Stimulated activated CD8-positive, alpha-beta memory T cell treated with anti-CD3 and anti-CD28 coated beads, Interleukin-15, amount 100 ng/mL, for 24 hours (primary cell): ENCODE results near the gene SND1.
"Not testable (repeated sequence)": the region's sequence is repeated elsewhere in the genome, so short reads cannot be mapped to it uniquely, and the experiment has no call there.

Experiments used
- DNase-seq: peaks from one replicate; pipeline ENCODE4 v3.0.0-alpha.2; 2020; ENCODE audit warnings: low read depth

Gene SND1

DNA sequence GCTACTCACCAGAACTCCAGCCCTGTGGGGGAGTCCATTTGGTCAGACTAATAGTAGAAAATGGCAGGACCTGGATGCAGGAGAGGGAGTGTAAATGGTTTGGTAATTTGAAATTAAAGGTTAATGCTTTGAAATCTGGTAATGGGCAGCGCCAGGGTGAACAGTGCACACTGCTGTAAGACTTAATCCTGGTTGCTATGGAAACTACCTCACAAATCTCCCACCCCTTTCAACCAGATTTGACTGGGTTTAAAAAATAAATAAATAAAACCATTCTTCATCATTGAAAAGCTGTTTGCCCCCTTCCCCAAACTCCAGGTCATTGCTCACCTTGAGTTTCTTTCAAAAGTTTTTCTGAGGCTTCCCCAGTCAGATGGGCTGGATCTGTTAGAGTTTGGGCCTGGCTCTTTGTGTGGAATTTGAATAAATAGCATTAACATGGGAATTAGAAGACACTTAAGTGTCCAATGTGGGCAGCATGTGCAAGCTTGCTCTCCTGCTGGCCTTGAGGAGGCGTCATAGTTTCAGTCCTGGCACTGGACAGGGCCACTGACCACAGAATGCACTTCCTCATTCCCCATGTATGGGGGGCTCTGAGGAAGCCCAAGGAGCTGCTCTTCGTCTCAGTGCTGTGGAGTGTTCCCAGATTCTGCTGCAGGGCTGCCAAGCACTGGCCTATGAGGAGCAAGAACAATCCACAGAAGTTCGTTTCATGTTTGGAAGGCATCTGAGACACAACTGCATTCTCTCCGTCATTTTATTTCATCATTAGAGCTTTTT is 288.6 kb downstream of the SND1 start:
- no peak for DNase-seq

DNA sequence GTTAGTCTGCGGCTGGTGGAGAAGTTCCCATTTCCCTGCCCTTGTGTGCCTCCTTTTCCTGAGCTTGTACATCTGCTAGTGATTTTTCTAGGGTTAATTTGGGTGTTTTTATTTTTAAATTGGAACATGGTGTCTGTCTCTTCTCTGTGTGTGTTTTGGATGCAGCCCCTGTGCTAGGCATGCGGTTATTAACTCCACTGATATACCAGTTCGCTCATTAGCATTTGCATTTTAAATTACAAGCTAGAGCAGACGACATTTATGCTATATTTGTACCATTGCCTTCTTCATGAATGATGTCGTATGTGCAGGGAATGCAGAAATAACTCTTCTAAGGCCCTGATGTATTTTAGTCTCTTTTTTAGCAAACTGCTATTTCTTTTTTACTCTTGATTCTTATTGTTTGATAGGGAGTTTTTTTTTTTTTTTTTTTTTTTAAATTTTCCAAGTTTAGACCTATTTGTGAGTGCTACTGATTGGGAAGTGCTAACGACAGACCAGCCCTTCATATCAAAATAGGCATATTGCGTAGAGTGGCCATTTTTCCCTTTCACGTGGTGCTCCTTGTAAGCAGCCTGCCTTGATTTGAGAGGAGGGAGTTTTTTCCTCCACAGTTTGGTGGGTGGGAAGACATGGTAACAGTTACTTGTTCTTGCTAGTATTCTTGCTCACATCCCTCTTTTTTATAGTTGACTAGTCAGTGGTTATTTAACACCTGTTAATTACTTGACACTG is 289.6 kb downstream of the SND1 start:
- no peak for DNase-seq

DNA sequence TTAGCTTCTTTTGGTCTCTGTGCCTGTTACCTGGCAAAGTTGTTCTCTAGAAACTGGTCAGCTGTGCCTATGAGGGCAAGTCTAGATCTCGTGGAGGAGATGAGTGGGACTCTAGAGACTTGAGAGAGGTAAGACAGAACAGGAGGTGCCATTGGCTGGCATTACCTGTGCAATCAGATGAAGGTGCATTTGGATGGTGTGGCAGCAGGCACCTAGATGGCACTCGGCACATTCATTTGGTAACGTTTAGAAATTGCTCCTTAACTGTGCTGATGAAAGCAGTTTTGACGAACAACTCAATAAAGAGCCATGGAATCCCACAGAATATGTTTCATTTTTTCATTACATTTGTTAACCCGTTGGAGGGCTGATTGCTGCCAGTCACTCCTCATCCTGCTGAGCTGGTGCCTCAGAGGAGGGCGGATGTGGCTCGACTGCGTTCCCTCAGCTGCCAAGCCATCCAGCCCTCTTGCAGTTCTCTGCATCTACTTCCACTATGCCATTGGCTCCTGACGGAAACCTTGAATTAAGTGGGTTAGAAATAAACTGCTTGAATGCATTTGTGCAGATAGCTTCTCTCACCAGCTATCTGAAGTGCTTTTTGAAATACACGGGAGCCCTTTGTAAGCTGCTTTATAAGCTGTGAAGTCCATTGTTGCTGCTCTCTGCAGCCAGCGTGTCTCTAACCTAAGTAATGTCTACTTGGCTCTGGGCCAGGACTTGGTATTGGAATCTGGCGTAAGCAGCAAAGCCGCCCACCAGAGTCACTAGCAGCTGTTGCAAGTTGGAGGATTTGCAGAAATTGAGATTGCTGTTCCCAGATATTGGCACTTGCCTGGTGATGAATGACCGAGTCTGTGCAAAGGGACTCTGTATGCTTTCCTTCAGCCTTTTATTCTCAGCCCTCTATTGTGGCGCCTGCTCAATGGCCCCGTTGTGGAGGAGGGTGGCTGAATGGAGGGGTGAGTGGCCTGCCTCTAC is 291.8 kb downstream of the SND1 start:
- no peak for DNase-seq

DNA sequence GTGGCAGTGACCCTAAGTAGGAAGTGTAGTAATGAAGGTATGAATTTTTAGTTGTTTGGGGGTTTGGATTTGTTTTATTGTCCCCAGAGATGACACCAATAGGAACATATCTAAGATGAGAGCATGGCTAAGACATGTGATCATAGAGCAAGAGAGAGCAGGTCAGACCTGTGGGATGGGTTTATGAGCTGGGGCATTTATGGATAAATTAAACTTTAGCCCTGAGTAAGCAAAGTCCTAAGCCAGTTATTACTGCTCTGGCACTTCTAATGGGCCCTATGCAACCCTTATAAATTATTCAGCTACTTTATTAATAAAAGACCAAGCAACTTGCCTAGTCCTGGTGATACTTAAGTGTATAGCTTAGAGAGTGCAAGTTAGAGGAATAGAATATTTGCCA is 294.1 kb downstream of the SND1 start:
- no peak for DNase-seq

DNA sequence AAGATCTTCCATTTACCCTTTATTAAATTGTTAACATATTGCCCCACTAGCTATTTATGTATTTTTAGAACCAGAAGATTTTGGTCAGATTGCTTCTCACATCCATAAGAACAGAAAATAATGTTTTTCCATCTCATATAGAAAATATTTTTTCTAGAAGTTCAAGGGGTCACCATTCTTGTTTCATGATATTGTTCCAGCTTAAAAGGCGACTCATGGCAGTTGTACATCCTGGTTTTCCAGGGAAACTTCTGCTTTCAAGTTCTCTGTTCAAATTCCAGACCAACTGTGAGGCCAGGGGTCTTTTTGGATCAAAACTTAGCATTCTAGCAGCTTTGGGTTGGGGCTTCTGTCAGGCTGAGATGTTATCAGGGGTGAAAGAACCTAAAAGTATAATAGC is 294.9 kb downstream of the SND1 start:
- DNase-seq, result no peak

DNA sequence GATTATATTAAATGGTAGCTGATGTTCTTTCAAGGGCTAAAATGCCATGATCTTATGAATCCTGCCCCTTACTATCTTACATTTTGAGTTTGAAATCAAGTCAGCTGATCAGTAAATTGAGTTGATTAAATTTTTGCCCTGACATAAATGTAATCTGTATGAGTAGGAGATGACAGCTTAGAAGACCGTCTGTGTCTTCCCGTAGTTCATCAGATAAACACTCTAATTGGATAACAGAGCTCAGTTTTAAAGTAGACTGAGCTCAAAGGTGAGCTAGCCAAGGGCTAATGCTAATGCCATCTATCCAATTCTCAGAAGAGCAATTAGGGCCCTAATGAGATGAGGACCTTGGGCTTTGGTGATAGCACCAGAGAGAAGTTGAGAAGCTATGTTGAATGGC is 296.3 kb downstream of the SND1 start:
- no peak for DNase-seq

DNA sequence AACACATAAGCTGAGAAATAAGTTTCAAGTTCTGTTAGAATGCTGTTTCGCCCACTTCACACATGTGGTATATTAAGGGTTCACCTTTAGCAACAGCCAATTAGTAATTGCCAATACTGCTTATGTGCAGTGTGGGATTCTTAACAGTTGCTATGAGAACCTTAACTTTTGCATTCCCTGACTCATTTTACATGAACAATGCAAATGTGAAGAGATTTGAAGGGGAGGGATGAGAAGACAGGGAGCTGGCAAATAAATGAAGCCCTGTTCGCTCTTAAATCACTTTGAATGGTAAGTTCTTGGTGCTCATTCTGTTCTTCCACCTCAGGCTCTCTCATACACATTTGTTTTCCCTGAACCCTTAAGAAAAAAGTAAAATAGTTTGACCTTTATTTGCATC is 296.9 kb downstream of the SND1 start:
- DNase-seq, result no peak

DNA sequence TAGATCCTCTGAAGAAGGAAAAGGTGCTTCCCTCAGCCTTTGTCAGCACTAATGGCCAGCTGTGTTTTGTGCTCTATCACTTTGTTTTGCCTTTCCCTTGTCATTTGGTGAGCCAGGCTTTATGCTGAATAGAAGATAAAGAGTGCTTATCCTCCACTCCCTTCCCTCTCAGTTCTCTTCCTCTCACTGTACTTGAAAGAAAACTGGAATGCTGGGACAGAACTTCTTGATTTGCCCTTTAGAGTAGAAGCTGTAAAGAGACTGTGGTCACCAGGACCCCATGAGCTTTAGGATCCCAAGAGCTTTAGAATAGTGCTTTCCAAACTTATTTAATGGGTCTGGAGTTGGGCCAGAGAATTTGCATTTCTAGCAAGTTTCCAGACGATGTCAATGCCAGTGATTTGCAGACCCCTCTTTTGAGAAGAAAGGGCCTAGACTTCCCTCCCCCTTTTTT is 297.8 kb downstream of the SND1 start:
- DNase-seq, result no peak

DNA sequence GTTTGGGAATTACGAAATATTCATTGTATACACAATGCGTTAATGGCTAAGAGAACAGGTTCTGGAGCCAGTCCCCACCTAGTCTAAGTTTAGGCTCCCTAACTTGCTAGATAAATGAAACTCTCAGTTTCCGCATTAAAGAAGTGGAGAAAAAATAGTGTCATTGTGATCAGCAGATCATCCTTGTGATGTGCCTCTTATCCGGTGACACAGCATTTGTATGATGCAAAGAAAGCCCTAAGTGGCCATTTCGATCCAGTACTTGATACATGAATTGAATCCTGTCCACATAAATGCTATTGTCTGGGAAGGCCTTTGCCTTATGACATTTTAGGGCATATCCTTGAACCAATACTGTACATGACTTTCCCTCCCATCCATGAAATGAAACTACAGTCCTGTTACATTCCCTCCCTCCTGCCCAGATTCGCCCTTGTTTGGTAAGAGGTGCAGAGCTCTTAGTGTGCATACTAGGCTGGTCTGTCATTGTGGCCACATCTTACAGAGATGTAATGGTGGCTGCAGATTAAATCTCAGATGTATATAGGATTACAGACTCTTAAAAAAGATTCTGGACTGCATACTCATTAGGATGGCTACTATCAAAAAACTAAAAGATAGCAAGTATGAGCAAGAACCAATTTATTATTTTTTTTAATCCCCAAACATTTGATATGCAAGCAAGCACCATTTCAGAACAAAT is 298.4 kb downstream of the SND1 start:
- DNase-seq, result no peak

DNA sequence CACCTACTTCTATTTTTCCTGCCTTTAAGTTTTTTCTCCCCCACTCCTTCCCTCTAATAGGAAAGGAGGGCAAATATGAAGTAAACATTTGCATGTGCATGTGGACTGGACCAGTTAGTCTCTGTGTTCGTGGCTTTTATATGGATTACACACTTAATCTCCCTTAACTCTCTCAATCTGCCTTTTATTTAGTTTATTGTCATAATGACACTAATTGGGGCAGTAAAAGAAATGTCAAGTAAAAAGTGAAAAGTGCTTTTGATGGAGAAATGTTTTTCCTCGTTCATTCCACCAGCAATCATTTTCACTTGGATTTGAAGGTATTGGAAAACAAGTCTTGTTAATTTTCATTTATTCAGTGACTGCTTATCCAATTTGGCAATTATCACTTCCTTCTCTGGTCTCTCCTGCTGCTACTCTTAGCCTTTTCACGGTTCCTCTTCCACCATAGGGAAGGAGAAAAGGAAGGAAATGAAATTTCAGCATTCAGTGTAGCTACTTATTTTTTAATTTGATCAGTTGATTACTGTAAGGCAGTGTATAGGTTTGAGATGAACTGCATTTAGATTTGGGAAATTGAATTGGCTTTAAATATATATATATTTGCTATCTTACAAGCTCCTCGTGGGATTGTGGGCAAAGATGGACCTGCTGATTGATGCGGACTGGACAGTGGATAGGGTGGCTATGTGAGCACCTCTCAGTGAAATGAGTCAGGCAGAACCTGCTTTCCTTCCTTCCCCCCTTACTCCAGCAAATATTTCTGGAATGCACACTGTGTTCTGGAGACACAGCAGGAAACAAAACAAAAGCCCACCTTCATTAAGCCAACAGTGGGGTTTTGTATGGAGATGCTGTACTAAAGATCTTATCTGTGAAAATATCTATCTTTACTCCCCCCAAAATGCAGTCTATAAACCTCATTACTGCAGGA is 301.7 kb downstream of the SND1 start:
- DNase-seq, result no peak

DNA sequence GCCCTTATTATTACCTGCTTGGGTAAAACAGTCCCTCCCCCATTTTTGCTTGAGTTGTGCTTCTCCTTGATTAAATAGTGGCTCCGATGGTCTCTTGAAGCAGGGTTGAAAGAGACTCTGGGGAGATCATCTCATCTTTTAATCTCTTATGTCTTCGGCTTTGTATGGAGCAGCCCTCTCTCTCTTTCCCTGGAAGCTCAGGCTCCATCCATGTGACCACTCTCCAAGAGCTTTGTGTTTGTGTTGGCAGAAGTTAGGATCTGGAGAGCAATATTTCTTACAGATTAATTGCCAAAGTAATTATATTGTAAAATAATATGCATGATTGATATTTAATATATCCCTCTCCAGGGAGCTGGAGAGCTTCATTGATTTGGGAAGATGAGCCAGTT is 302.4 kb downstream of the SND1 start:
- DNase-seq, result no peak

DNA sequence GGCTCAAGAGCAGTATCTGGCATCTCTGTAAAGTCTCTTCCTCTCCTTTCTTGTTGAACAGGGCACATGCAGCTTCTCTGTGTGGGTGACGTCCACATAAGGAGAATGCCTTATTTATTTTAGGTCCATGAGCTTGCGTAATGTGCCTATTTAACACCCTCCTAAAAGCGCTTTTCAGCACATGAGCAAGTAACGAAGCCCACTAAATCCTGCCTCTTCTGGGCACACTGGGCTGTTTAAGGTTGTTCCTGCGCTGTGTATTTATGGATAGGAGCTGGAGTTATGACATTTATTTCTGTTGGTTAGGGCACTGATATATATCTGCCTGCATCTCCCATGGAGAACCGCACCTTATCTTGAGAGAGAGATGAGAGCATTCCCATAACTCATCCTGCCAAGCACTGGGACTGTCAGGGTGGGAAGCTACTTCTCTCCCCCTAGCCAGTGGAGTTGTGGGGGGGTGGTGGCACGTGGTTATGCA is 303.1 kb downstream of the SND1 start:
- DNase-seq, result no peak

DNA sequence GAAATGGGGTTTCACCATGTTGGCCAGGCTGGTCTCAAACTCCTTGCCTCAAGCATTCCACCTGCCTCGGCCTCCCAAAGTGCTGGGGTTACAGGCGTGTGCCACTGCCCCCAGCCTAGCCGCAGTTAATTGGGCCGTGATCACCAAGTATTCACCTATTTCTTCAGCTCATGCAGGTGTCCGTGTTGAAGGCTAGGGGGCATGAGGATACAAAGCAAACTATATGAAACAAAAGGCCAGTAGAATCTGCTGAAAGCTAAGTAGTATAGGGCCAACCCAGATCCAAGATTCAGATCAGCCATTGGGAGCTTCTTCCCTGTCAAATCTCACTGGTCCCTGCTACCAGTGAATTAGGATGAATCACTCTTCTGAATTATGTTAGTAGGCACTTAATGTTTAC is 305.9 kb downstream of the SND1 start:
- DNase-seq, result no peak

DNA sequence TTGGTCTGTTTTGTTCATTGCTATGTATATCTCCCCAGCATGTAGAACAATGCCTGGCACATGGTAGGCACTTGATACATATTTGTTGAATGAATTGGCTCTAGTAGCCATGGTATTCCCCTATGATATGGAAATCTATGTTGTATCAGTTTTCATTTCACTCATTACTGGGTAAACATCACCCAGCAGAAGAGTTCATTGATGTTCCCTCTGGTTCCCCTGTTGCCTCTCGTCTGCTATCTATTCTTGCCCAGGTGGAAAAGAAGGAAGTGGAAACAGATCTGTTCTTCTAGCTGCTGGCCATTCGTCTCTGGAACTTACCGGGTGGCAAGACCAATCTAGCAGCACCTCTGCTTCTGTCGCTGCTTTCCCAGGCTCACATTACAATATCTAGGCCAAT is 307.8 kb downstream of the SND1 start:
- DNase-seq, result no peak

DNA sequence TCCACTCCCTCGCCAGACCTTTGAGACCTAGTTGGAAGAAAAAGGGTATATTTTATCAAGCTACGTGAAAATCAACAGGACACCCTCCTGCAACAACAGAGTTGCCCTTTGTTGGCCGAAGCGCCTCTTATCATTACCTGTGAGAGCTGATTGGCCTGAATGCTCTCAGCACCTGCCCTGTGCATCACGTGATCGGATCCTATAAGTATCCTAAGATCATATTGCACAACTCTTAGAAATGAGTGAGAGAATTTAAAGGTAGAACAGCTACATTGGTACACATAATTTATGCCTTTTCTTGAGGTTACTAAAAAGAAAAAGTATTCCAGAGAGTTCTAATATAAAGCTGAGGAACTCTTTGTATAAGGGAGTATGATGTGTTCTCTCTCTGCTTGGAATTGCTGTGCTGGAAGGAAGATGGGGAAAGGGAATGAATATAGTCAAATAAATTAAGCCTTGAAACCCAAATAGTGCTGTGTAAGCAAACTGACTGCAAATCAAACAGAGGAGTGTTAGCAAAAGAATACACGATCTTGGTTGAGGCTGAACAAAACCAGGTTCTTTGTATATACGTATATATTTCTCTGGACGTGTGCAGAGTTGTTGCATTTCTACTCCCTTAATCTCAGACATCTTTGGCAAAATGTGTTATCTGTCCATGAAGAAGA is 309.9 kb downstream of the SND1 start:
- DNase-seq, result no peak

DNA sequence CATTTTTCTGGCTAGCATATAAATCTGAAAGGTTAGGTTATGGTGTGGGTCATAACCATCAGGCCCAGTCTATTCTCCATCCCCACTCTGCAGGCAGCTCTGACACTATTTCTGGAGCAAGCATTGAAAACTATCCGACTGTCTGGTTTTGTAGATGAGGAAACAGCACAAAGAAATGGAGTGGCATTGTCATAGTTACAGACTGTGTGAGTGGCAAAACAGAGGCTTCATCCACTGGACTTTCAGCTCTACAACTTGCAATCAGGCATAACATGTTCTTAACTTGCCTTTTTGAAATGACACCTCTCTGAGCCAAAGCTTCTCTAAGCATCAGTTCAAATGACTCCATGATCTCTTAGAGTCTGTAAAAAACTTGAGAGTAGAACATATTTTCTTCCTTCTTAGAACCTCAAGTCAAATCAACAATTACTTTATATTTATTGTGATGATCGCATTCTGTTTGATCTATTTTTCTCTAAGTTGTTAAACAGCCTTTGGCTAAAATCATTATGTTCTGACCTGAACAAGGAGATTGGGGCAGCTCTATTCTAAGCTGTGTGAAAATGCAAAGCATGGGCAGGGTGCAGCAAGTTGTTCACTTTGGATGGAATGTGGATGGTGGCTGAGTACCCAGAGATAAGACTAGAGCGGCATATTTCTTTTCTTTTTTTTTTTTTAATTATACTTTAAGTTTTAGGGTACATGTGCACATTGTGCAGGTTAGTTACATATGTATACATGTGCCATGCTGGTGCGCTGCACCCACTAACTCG is 310.8 kb downstream of the SND1 start:
- DNase-seq, result no peak

DNA sequence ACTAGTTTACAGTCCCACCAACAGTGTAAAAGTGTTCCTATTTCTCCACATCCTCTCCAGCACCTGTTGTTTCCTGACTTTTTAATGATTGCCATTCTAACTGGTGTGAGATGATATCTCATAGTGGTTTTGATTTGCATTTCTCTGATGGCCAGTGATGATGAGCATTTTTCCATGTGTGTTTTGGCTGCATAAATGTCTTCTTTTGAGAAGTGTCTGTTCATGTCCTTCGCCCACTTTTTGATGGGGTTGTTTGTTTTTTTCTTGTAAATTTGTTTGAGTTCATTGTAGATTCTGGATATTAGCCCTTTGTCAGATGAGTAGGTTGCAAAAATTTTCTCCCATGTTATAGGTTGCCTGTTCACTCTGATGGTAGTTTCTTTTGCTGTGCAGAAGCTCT is 311.9 kb downstream of the SND1 start:
- not testable (repeated sequence) for DNase-seq

DNA sequence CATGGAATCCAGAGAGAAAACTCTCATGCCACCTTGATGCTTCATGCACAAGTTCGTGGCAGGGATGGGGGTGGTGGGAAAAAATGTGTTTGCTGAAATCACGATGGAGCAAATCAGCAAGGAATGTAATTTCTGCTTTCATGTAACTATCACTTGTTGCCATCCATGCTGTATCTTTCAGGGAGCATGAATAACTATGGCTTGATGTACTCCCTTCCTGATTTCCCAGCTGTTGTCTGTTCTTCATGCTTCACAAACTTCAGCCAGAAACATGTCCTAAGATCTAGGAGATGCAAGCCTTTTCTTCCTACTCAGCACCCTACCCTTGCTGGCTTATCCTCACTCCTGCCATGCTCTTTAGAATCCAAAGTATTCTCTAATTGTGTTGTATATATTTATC is 315.3 kb downstream of the SND1 start:
- DNase-seq, result no peak

DNA sequence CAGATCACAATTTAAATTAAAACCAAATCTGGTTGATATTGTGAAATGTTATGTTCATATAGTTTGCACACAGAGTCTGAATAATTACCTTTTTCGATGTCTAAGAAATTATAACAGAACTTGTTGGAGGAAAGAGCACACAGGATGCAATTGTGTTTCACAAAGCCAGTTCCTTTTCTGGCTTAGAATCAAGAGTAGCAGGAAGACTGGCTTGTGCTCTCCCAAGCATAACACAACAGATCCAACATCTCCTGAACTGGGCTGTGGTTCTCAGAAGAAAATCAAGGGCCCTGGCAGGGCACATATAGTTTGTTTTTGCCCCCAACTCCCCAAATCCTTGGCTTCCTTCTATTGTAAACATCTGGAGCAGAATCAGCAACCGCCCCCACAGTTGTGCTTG is 316.6 kb downstream of the SND1 start:
- no peak for DNase-seq
